GM12892 (cell line): ENCODE data around the gene CCNYL1.

Source experiments
- DNase-seq: peaks from one replicate; pipeline ENCODE4 v3.0.0; 2011; ENCODE audit not compliant: insufficient read length
- FAIRE-seq: peaks from 2 replicates; lab custom pipeline; 2011; peaks lifted over from hg19 to GRCh38; lab: Jason Lieb, UNC
- POLR2A ChIP-seq: IDR thresholded peaks from 2 replicates; pipeline ENCODE4 v1.6.1; 2011; ENCODE audit warnings: low read depth, low read length, control low read depth
- POLR2AphosphoS5 ChIP-seq: IDR thresholded peaks from 2 replicates; pipeline ENCODE4 v1.6.1; 2011; ENCODE audit warnings: low read depth, low read length, control low read depth
- TAF1 ChIP-seq: IDR thresholded peaks from 2 replicates; pipeline ENCODE4 v1.6.1; 2011; ENCODE audit warnings: low read depth, mild to moderate bottlenecking, control low read depth, low read length, borderline replicate concordance

CCNYL1 gene

GRCh38 chr2:207792244-207792785, 80.9 kb downstream of the CCNYL1 start:
- FAIRE-seq (peak; percentile 48), DNase-seq (no peak)
- TF ChIP-seq POLR2A: no peak
- no peak for TF ChIP-seq POLR2AphosphoS5
- no peak for TF ChIP-seq TAF1

GRCh38 chr2:207796585-207797350, 85.3 kb downstream of the CCNYL1 start:
- TF ChIP-seq POLR2AphosphoS5 (no peak), TAF1 (no peak), POLR2A (no peak)
- FAIRE-seq (no peak), DNase-seq (no peak)

GRCh38 chr2:207801259-207801658, 89.8 kb downstream of the CCNYL1 start:
- DNase-seq (no peak), FAIRE-seq (no peak)
- no peak for TF ChIP-seq POLR2A
- no peak for TF ChIP-seq TAF1
- no peak for TF ChIP-seq POLR2AphosphoS5

- TF ChIP-seq TAF1 (no peak), POLR2A (no peak), POLR2AphosphoS5 (no peak)
- DNase-seq (no peak), FAIRE-seq (no peak)
Measured at GRCh38 chr2:207802650-207803049, 91.2 kb downstream of the CCNYL1 start.
